H7 (cell line): ENCODE data around the gene CDC42BPG. TPM values are rescaled to one million over a fixed set of nuclear protein-coding genes. Genes with fewer than 3 reads are reported as not detected.

Experiments used
- DNase-seq: peaks from one replicate; pipeline ENCODE4 v3.0.0; 2012
- H3K27me3 ChIP-seq: 2 replicates; pipeline ENCODE4 v1.6.0; 2011; ENCODE audit warnings: mild to moderate bottlenecking, low read length; ENCODE audit not compliant: control insufficient read depth, insufficient read depth
- H3K36me3 ChIP-seq: replicated peaks from 2 replicates; pipeline ENCODE4 v1.5.1; 2011; ENCODE audit warnings: low read length; ENCODE audit not compliant: control insufficient read depth, insufficient read depth
- H3K4me3 ChIP-seq: 2 replicates; pipeline ENCODE4 v1.5.1; 2011; ENCODE audit warnings: low read depth, mild to moderate bottlenecking, control low read depth, low read length, moderate library complexity; ENCODE audit not compliant: insufficient read depth
- total RNA-seq: library from RNA; depleted of rRNA; stranded (reverse); fragments of >200 nt; shearing (Covaris generic); gene quantifications from 2 replicates; pipeline ENCODE4 v1.2.3, GENCODE V29; 2014

CDC42BPG gene
- total RNA-seq, 1 experiment from 2014 or later = 2.3 TPM

DNA sequence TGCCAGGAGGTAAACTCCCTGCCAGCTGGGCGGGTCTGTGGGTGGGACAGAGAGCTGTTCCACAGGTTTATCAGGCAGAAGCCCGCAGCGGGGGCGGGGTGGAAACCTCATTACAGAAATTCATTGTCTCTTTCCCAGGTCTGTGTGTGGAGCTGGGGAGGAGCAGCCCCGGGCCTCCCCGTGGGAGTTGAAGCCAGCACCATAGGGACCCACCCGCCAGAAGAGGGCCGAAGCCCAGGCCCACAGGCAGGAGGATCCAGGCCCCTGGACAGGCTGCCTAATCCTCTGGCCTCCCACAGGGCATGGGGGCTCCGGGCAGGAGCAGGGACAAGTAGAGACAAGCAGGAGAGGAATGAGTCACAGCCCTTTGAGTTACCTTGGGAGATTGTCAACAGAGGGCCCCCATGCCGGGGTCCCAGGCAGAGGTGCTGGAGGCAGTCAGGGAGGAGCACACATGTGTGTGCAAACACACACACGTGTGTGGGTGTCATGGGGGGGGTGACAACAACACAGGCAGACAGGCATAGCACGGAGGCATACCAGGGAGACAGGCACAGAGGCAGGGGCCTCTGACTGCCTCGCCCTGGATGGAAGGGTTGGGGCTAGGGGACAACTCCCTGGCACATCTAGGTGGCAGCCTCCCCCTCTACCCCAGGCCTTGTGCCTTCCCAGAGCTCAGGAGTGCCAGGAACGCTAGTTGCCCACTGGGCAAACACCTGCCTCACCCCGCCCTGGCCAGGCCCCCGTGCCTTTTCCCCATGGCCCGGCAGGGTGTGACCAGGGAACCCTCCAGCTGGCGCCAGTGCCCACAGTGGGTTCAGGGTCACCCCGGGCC is 1.4 kb downstream of the CDC42BPG start:
- peaks cover 2% of the 10 kb centered on the region for H3K36me3 ChIP-seq
- peak; percentile 86 for DNase-seq
- peaks cover 6% of the 10 kb centered on the region; the same call in 1 of the 2 replicates for H3K27me3 ChIP-seq
- H3K4me3 ChIP-seq = no peak overlapping the region

DNA sequence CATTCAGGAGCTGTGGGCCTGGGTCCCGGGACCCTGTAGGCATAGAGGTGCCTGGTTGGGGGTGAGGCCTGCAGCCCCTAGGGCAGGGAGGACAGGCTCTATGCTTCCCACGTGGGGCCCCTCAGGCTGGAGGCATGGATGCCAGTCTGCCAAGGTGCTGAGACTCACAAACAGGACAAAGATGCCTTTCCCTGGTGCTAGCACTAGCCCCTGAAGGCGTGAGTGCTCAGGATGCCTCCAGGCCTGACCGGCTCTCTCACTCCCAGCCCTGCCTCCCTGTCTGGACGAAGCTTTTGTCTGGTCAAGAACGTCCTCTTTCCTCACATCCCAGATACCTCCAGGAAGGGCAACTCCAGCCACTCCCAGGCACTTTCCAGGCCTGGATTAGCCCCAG is 2.1 kb downstream of the CDC42BPG start:
- no peak overlapping the region for H3K4me3 ChIP-seq
- peaks cover 2% of the 10 kb centered on the region for H3K36me3 ChIP-seq
- H3K27me3 ChIP-seq = peaks cover 6% of the 10 kb centered on the region; the same call in 1 of the 2 replicates
- DNase-seq = no peak

DNA sequence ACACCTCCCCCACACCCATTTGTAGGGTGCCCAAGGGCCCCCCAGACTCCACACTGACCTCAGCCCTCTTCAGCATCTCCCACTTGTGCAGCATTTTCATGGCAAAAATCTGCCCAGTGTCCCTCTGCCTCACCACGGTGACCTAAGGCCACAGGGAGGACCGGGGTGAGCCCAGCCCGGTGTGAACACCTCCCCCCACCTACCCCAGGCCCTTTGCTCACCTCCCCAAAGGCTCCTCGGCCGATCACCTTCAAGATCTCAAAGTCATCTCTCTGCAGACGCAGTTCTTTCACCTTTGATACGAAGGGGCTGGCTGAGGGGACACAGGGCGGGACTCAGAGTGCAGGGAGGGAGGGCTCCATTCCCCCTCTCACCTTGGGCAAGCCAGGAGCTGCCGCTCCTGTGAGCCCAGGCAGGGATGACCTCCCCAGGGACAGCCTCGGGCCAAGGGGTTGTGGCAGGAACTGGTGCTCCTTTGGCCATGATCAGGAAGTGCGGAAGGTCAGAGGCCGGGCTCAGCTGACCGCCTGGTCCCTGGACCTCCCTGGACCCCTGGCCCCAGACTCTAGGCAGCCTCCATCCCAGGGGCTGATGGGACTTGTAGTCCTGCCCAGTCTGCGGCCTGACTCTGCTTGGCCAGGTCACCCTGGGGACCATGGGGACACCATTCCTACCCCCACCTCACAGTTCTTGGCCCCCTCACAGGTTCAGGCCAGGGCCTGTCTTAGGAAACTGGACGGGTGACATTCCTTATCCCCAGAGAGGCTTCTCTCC is 2.7 kb downstream of the CDC42BPG start:
- H3K36me3 ChIP-seq = peaks cover 2% of the 10 kb centered on the region
- no peak overlapping the region for H3K4me3 ChIP-seq
- peak; percentile 80 for DNase-seq
- peaks cover 6% of the 10 kb centered on the region; the same call in 1 of the 2 replicates for H3K27me3 ChIP-seq

DNA sequence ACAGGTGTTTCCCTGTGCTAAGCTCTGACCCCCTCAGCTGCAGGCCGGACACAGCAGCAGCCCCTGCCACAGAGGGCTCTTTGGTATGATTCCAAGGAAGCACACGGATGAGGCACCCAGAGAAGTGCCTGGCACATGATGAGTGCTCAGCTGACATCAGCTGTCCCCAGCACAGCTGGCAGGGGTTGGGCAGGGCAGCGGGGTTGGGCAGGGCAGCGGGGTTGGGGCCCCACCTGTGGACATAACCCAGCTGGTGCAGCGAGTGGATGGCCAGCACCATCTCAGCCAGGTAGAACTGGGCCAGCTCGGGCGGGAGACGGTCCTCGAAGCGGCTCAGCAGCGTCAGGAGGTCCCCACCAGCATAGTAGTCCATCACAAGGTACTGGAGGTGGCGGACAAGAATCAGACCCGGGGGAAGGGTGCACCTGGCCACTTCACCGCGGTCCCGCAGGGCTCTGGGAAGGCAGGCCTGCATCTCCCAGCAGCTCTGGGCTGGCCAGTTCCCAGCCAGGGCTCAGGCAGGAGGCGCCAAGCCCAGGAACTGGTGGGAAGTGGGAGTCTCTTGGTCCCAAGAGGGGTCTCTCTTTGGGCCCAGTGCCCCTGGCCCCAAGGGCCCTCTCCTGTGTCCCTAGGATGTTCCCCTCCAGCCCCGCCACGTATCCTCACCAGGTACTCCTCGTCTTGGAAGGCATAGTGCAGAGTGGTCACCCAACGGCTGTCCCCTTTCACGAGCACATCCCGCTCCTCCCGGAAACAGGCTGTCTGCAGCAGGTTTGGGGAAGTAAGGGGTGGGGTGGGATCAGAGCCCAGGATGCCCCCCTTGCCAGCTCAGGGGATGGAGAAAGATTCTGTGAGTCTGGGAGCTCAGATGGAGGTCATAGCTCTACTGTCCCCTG is 4.3 kb downstream of the CDC42BPG start:
- peaks cover 2% of the 10 kb centered on the region for H3K36me3 ChIP-seq
- no peak overlapping the region for H3K4me3 ChIP-seq
- peaks cover 6% of the 10 kb centered on the region; the same call in 1 of the 2 replicates for H3K27me3 ChIP-seq
- no peak for DNase-seq

DNA sequence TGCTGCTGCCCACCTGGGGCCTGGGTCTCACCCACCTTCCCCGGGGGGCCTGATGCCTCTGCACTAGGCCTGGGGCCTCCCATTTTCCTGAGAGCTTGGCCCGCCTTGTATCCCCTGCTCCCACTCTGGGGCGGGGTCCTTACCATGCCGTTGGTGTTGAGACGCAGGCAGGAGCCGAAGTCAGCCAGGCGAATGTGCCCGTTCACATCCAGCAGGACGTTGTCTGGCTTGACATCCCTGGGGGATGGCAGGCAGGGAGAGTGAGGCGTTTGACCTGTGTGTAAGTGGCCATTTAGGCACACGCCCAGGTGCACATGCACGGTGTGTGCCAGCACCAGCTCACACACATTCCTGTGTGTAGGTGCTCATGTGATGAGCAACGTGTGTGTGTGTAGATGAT is 5.1 kb downstream of the CDC42BPG start:
- no peak for DNase-seq
- Histone ChIP-seq H3K4me3 (no peak overlapping the region), H3K27me3 (peaks cover 6% of the 10 kb centered on the region; the same call in 1 of the 2 replicates), H3K36me3 (peaks cover 2% of the 10 kb centered on the region)

DNA sequence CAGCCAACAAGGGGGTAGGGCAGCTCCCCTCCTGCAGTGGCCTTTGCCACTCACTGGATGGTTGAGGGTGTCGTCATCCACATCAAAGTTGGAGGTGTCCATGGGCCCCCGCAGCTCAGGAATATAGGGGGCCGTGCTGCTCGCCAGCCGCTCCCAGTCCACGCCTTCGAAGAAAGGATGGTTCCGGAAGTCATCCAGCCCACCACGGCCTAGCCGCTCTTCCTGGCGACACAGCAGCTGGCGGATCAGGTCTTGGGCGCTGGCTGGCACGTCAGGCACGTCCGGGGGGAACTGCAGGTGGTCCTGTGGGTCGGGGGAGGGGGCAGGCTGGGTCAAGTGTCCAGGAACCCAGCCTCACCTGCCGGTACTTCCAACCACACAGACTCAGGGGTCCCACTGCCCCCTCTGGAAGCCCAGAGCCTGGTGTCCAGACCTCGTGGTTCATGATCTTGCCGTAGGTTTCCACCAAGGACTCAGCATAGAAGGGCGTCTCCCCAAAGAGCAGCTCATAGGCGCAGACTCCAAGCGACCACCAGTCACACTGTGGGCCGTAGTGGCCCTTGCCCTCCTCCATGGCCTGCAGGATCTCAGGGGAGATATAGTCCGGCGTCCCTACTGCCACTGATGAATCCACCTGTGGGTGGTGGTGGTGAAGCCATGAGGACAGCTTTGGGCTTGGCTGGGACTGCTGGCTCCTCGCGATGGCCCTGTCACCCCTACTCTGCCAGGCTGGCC is 5.7 kb downstream of the CDC42BPG start:
- peaks cover 1% of the 10 kb centered on the region; the same call in 1 of the 2 replicates for H3K27me3 ChIP-seq
- H3K4me3 ChIP-seq = no peak overlapping the region
- DNase-seq = no peak
- peaks cover 4% of the 10 kb centered on the region for H3K36me3 ChIP-seq

DNA sequence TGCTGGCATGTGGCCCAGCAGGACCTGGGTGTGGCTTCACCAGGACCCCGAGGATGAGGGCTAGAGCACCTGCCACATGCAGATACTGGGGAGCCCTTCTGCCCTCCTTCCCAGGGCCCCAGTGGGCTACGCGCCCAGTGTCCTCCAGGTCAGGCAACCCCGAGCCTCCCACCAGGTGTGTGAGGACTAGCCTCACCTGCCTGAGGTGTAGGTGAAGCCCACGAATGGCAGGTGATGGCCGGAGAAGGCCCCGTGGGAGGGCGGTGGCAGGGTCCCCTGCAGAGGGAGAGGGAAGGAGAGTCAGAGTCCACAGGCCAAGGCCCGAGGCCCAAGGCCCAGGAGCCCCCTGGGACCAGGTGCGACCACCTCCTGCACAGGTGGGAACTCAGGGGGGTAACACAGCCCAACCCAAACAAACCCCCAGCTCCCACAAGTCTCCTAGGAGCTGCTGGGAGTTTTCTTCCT is 6.5 kb downstream of the CDC42BPG start:
- Histone ChIP-seq H3K27me3 (no peaks in the 10 kb centered on the region), H3K36me3 (peaks cover 5% of the 10 kb centered on the region), H3K4me3 (no peak overlapping the region)
- DNase-seq = no peak

DNA sequence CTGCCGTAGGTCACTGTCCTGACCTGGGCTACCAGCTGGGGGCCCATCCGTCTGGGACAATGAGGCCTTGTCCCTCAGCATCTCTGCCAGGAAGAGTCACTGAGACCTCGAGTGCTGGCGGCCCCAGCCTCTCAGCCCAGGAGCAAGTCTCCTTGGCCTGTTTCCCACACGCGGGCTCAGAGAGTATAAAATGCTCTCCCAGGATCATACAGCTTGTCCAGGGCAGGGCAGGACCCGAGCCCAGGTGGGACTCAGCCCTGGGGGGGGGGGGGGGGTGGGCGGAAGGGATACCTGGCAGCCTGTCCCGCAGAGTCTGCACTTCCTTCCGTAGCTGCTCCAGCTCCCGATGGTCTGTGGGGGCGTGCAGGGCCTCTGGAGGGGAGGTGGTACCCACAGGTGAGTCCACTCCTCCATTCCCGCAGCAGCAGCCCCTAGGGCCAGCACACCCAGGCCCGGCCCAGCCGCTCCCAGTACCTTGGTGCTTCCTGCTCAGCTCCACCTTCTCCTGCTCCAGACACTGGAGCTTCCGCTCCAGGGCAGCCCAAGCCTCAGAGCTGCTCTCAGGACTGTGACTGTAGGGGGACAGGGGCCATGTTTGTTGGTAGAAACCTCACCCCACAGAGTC is 7.9 kb downstream of the CDC42BPG start:
- no peaks in the 10 kb centered on the region for H3K27me3 ChIP-seq
- no peak overlapping the region for H3K4me3 ChIP-seq
- no peak for DNase-seq
- peaks cover 5% of the 10 kb centered on the region for H3K36me3 ChIP-seq

DNA sequence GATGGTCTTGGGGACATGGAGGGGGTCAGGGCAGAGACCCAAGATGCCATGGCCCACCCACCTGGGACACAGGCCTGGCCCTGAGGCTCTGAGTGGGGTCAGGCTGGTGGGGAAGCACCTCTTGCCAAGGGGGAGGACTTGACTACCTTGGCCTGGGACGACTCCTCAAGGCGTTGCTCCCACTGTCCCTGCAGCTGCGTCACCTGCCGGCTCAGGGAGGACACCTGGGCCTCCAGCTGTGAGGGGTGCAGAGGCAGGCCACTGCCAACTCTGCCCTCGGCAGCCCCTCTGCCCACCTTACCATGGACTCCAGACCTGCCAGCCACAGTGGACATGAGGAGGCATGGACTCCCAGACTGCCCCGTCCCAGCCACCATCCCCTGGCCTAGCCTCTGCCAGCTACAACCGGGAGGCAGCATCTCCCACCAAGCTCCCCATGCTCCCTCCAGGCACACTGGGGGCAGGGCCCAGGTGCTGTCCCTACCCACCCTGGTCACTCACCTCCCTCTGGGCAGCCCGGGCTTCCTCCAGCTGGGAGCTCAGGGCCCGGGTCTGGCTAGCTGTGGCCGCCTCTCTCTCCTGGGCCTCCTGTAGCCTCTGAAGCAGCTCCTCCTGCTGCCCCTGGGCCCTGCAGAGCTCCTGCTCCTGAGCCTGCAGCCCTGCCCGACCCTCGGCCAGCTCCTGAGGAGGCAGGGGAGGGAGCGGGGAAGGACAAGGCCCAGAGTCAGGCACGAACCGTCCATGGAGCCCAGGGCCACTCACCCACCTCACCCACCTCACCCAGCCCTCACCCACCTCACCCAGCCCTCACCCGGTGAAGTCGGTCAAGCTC is 8.6 kb downstream of the CDC42BPG start:
- no peaks in the 10 kb centered on the region for H3K27me3 ChIP-seq
- H3K4me3 ChIP-seq = no peak overlapping the region
- DNase-seq = no peak

DNA sequence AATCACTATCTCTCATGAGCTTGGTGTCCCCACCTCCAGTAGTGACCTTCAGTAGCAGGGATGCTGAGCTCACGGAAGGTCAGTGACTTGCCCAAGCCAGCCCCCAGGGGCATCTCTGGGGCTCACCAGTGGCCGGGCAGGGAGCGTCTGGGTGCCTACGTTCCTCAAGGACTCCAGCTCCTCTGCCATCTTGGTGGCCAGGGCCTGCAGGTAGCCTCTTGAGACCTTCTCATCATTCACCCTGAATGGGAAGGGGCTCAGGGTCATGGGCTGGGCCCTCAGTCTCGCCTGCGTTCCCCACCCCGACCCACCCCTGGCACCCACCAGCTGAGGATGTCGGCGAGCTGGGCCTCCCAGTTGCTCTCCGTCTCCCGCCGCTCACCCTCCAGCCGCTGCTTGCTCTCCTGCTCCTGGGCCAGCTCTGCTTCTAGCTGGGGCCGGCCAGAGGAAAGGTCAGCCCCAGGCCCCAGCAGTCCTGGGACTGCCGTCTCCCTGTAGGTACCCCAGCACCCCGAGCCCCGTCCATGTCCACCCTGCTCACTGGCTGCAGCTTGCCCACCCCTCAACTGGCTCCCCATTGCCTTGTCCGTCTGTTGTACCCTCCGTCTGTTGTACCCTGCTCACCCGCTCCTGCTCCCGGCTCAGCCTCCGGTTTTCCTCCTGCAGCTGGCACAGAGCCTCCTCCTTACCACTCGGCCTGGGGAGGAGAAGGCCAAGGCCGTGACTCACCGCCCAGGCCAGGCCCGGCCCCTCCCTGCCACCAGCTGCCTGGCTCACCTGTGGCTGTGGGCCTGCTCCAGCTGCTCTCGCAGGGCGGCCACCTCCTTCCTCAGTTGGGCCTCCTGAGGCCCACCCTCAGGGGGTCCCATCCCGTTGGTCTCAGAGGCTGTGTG is 9.5 kb downstream of the CDC42BPG start:
- no peak overlapping the region for H3K4me3 ChIP-seq
- H3K36me3 ChIP-seq = peaks cover 6% of the 10 kb centered on the region
- H3K27me3 ChIP-seq = no peaks in the 10 kb centered on the region
- no peak for DNase-seq

More for the DNA sequence above, 8.6 kb downstream of the CDC42BPG start:
- peaks cover 6% of the 10 kb centered on the region for H3K36me3 ChIP-seq

DNA sequence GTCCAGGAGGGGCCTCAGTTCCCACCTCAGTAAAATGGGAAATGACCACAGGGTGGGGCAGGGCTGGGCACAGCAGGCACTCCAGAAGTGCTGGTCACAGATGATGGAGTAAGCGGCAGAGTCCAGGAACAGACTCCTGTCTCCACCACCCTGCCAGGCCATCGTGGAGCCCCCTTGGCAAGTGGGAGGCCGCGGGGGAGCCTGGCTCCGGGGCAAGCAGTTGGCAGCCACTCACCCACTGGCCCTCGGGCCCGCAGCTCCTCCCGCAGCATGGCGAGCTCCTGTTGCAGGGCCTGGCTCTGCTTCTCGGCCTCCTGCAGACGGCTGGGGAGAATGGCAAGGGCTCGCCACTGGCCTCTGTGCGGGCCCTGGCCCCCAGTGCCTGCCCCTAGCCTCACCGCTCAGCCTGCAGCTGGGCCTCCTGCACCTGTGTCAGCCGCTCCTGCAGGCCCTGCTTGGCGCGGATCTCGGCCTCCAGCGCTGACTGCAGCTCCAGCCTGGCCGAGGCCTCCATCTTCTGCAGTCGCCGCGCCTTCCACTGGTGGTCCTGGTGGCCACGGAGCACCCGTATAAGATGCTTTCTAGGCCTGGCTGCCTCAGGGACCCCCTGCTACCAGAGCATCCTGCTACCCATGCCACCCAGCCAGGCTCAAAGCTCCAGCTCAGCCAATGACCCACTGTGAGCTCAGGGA is 10.3 kb downstream of the CDC42BPG start:
- Histone ChIP-seq H3K27me3 (no peaks in the 10 kb centered on the region), H3K36me3 (peaks cover 4% of the 10 kb centered on the region), H3K4me3 (no peak overlapping the region)
- DNase-seq = no peak
